K562 (cell line): ENCODE measurements around the gene BRCA1. TPM values are rescaled to one million over a fixed set of nuclear protein-coding genes. Genes with fewer than 3 reads are reported as not detected.

ENCODE experiments used
- ATF4 ChIP-seq: fragments of 450-650 bp; formaldehyde crosslinking; IDR thresholded peaks from 2 replicates; pipeline ENCODE4 v1.4.0; 2022; ENCODE audit warnings: mild to moderate bottlenecking, moderate library complexity
- BACH1 ChIP-seq: fragments of 200-800 bp; sonication (Bioruptor generic); IDR thresholded peaks from 2 replicates; pipeline ENCODE4 v1.6.1; 2016; ENCODE audit warnings: missing genetic modification characterization, missing compliant biosample characterization
- BRCA1 ChIP-seq, 2 experiments: fragments of 450-650 bp in 1 of 2; sonication (generic) in 1 of 2; formaldehyde crosslinking in 1 of 2; IDR thresholded peaks; 2 replicates each; pipeline versions ENCODE4 v1.5.0 to v1.6.1; 2017 to 2020; ENCODE audit warnings: mild to moderate bottlenecking in 1 of 2, missing genetic modification reagents in 1 of 2
- BRD4 ChIP-seq: fragments of 200-600 bp; sonication (generic); IDR thresholded peaks from 2 replicates; pipeline ENCODE4 v1.6.1; 2017; ENCODE audit warnings: inconsistent platforms
- CAMTA2 ChIP-seq: fragments of 250-450 bp; sonication (Bioruptor Pico); conservative IDR thresholded peaks from 2 replicates; pipeline ENCODE4 v1.5.1; 2022
- GABPA ChIP-seq: fragments of 200-800 bp; sonication (Bioruptor generic); conservative IDR thresholded peaks from 2 replicates; pipeline ENCODE4 v1.6.1; 2016; ENCODE audit warnings: low read depth, missing genetic modification characterization, missing compliant biosample characterization
- GTF3C2 ChIP-seq: IDR thresholded peaks from 3 replicates; pipeline ENCODE4 v1.6.1; 2011; ENCODE audit warnings: borderline replicate concordance, mild to moderate bottlenecking, moderate library complexity; ENCODE audit not compliant: insufficient read length; ENCODE audit errors: extremely low read depth
- HINFP ChIP-seq: fragments of 450-650 bp; conservative IDR thresholded peaks from 2 replicates; pipeline ENCODE4 v1.6.1; 2016; ENCODE audit warnings: missing genetic modification characterization, low read depth, mild to moderate bottlenecking, control low read depth, missing compliant biosample characterization
- NRF1 ChIP-seq, 2 experiments: fragments of 450-650 bp; IDR thresholded peaks in 1 of 2; conservative IDR thresholded peaks in 1 of 2; 2 replicates each; pipeline ENCODE4 v1.6.1; 2014; ENCODE audit warnings: mild to moderate bottlenecking in 2 of 2
- POLR2A ChIP-seq: fragments of 450-650 bp; conservative IDR thresholded peaks from 2 replicates; pipeline ENCODE4 v1.6.1; 2016
- SRSF9 ChIP-seq: fragments of 200-400 bp; formaldehyde crosslinking; IDR thresholded peaks from 2 replicates; pipeline ENCODE4 v1.6.1; 2017; ENCODE audit warnings: low read depth, low read length, borderline replicate concordance
- TFAP4 ChIP-seq: sonication (generic); formaldehyde crosslinking; IDR thresholded peaks from 2 replicates; pipeline ENCODE4 v1.8.0; 2022; ENCODE audit warnings: missing genetic modification reagents, mild to moderate bottlenecking, moderate library complexity, borderline replicate concordance
- XRCC4 ChIP-seq: IDR thresholded peaks from one replicate; pipeline ENCODE4 v1.6.1; 2011; ENCODE audit not compliant: insufficient read depth, insufficient read length; ENCODE audit errors: extremely low read depth
- ZNF277 ChIP-seq: fragments of 250-450 bp; sonication (Bioruptor Pico); IDR thresholded peaks from 2 replicates; pipeline ENCODE4 v1.8.0; 2022; ENCODE audit warnings: inconsistent platforms, mild to moderate bottlenecking, moderate library complexity, borderline replicate concordance
- ZNF431 ChIP-seq: sonication (generic); formaldehyde crosslinking; IDR thresholded peaks from 2 replicates; pipeline ENCODE4 v1.8.0; 2022; ENCODE audit warnings: mild to moderate bottlenecking, missing genetic modification reagents
- ZNF551 ChIP-seq: fragments of 250-450 bp; sonication (Bioruptor Pico); IDR thresholded peaks from 2 replicates; pipeline ENCODE4 v1.5.0; 2021; ENCODE audit warnings: mild to moderate bottlenecking, moderate library complexity
- ZNF644 ChIP-seq: fragments of 200-800 bp; sonication (Bioruptor generic); IDR thresholded peaks from 2 replicates; pipeline ENCODE4 v1.6.1; 2016; ENCODE audit warnings: low read depth, missing genetic modification characterization, missing compliant biosample characterization
- ZZZ3 ChIP-seq: fragments of 450-650 bp; IDR thresholded peaks from 2 replicates; pipeline ENCODE4 v1.6.1; 2016; ENCODE audit warnings: antibody characterized with exemption, mild to moderate bottlenecking, moderate library complexity
- polyA plus RNA-seq, 8 experiments: library from polyadenylated mRNA; depleted of rRNA in 4 of 8; stranded (reverse) in 5 of 8; unstranded in 3 of 8; fragments of >200 nt; fragmentation: Nextera tagmentation in 2 of 8; fragmentation: Illumina TruSeq in 1 of 8; extraction: Ambion mirVana in 2 of 8; extraction: Trizol in 1 of 8; gene quantifications; 2 replicates each; pipeline versions ENCODE4 v1.2.1 to v1.2.3, GENCODE V29; 2011 to 2014; ENCODE audit warnings: inconsistent platforms in 1 of 8, missing spikeins in 1 of 8
- total RNA-seq, 7 experiments: library from RNA; depleted of rRNA in 6 of 7; stranded (reverse); fragments of >200 nt in 6 of 7; fragmentation: Illumina TruSeq in 2 of 7; extraction: Trizol in 2 of 7; gene quantifications; 2 replicates each; pipeline versions ENCODE4 v1.2.1 to v1.2.3, GENCODE V29; 2011 to 2021; ENCODE audit warnings: low replicate concordance in 1 of 7
- TF ChIP-seq, protein P1 (sequence below): sonication (generic); formaldehyde crosslinking; IDR thresholded peaks from 2 replicates; pipeline ENCODE4 v1.8.1; 2022; ENCODE audit warnings: missing genetic modification reagents

Gene BRCA1
- total and polyA plus RNA-seq, 9 of the 15 experiments (the other 6 are each of a cell fraction or from before 2014, with no cell fraction given) = 25.9 to 95.3 (median 62.3) TPM

DNA sequence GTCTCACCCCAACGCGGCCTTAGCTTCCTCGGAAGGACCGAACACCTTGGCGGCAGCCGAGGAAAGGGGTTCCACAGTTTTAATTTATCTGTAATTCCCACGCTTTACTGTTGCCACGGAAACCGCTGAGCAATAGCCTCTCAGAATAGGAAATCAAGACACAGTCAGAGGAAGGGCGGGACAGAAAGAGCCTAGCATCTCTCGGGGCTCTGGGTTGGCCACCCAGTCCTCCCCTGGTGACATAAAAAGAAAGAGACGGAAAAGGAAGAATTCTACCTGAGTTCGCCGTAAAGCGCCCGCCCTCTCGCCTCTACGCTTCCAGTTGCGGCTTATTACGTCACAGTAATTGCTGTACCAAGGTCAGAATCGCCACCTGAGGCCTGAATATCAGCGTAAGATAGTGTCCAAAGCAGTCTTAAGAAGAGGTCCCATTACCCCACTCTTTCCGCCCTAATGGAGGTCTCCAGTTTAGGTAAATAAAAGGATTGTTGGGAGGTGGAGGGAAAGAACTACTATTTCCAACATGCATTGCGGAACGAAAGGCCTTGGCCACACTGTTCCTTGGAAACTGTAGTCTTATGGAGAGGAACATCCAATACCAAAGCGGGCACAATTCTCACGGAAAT lies 45.1 kb upstream of the BRCA1 start (continued):
- TF ChIP-seq ZNF277 (no peak), SRSF9 (no peak), ZNF644 (tag) (no peak), BRD4 (no peak), HINFP (no peak), ZNF431 (no peak), ZZZ3 (no peak), ATF4 (CRISPR knock-in tag) (peak; percentile 53; the same call in 1 of the 2 replicates), ZNF551 (CRISPR knock-in tag) (no peak), NRF1 (conservative IDR thresholded peaks at IDR 0.05 in 1 of 2, IDR thresholded peaks at IDR 0.05 in 1 of 2) (no peak), XRCC4 (no peak), TFAP4 (CRISPR knock-in tag) (no peak), GTF3C2 (no peak), BRCA1 (IDR thresholded peaks at IDR 0.05) (no peak), BRCA1 (CRISPR knock-in tag; IDR thresholded peaks at IDR 0.05) (no peak), GABPA (tag) (peak; percentile 87), POLR2A (peak; percentile 73), BACH1 (tag) (no peak; the same call in 1 of the 2 replicates), CAMTA2 (CRISPR knock-in tag) (no peak)
- TF ChIP-seq, protein P1, sequence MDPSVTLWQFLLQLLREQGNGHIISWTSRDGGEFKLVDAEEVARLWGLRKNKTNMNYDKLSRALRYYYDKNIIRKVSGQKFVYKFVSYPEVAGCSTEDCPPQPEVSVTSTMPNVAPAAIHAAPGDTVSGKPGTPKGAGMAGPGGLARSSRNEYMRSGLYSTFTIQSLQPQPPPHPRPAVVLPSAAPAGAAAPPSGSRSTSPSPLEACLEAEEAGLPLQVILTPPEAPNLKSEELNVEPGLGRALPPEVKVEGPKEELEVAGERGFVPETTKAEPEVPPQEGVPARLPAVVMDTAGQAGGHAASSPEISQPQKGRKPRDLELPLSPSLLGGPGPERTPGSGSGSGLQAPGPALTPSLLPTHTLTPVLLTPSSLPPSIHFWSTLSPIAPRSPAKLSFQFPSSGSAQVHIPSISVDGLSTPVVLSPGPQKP = no peak
